ENCODE data around the gene CLDN12. TPM values are rescaled to one million over a fixed set of nuclear protein-coding genes. Genes with fewer than 3 reads are reported as not detected.
A peak's percentile ranks its signal among the peaks of the same experiment; 100 is the strongest.

CLDN12 gene
- total RNA-seq (2014; rRNA removed; shearing (Covaris generic); ENCODE audit: low replicate concordance) = 1.9 and 2.3 TPM in 2 replicates

DNA sequence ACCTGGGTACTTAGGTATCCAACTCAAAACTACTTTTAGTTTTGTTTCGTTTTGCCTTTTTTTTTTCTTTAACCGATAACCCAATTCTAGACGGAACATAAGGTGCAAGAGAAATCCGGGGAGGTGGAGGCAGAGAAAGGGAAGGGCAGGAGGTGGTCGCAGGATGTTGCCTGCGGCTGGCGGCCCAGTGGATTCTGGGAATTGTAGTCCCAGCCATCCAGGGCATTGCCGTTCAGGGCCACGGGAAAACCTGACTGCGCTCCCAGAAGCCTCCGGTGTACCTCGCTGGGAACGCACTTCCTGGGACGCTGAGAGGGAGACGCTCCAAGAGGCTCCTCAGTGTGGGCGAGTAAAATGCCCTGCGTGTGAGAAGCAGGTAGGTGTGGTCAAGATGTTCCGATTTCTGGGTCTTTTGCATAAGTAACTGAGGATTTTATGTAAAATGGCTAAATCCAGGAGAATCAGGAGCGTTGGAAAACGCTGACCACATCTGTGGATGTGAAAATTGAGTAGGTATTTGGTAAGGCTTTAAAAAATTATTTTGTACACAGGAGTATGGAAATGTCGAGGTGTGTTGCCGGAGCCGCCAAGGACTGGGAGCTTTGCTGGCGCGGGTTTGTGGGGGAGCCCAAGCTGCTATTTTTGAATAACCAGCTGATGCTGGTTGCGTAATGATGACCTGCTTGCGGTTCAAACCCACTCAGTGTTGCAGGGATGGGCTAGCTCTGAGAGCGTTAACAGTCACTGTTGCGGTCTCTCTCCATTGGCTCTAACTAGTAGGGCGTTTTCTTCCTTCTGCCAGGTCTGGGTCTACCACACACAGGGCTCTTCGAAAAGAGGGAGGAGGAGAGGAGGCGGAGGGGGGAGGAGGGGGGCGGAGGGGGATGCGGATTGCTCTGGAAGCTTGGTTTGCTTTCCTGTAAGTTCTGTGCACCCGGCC lies at the start of gene CLDN12:
CLDN12 (plus strand) TSS at position 288 of the 940 bp plus-strand sequence. CDS start 9,216 bp downstream, outside the sequence.
- Histone ChIP-seq H3K4me3 (peak within 1 kb of the TSS; percentile 71), H3K36me3 (peaks cover 6% of the 10 kb centered on the region; the same call in 1 of the 2 replicates), H3K27me3 (no peaks in the 10 kb centered on the region), H3K9me3 (no peaks in the 10 kb centered on the region)
- DNase-seq = peak; percentile 87

DNA sequence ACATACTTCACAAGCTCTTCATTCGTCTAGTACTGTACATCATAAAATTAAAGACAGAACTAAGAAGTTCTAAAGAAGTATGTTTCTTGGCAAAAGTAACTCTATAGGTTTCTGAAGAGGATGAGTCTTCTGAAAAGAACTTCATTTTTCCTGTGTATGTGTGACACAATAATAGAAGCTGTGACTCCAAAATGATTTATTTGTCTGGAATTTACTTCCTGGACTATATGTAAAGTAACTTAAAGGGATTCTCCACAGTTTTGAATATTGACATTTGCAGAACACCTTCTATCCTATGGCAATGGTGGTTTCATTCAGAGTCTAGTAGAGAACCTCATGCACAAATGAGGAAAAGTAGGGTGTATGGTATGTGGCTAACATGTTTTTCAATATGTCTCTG lies 19.8 kb upstream of the CLDN12 start:
- no peak for DNase-seq
- Histone ChIP-seq H3K36me3 (peaks cover 56% of the 10 kb centered on the region), H3K4me3 (no peak overlapping the region), H3K9me3 (no peaks in the 10 kb centered on the region), H3K27me3 (no peaks in the 10 kb centered on the region)

DNA sequence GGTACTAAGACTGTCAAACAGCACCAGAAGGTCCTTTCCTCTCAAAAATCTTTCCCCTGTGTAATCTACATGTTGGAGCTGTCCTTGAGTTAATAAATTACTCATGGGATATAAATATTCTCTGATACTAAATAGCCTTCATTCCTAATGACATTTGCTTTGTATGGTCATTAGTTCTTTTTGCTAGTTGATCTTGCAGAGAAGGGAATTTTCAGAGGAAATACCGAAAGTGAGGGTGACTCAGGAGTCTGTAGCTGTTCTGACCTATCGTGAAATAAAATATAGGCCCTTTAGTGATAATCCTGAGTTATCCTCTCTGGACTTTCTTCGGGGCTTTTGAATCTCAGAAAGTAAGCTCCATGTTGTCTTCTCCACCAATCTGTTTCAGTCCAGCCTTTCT lies 19.4 kb upstream of the CLDN12 start:
- DNase-seq = no peak
- Histone ChIP-seq H3K4me3 (no peak overlapping the region), H3K36me3 (peaks cover 56% of the 10 kb centered on the region), H3K9me3 (no peaks in the 10 kb centered on the region), H3K27me3 (no peaks in the 10 kb centered on the region)

DNA sequence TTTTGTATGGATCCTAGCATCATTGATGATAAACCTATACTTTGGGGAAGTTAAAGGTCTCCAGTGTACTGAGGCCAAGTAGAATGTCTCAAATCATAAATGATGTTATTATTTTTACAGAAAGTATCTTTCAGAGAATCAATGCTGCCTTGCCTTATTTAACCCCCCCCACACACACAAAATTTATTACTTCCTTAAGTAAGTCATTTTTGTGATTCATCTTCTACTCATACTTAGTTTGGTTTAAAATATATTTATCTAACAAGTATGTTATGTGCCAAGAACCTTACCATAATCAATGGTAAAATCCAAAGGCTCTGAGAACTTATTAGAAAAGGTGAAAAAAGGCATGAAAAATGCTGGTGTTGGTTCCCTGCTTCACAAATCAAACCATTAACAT lies 18.8 kb upstream of the CLDN12 start:
- no peak for DNase-seq
- no peak overlapping the region for H3K4me3 ChIP-seq
- H3K36me3 ChIP-seq = peaks cover 53% of the 10 kb centered on the region

DNA sequence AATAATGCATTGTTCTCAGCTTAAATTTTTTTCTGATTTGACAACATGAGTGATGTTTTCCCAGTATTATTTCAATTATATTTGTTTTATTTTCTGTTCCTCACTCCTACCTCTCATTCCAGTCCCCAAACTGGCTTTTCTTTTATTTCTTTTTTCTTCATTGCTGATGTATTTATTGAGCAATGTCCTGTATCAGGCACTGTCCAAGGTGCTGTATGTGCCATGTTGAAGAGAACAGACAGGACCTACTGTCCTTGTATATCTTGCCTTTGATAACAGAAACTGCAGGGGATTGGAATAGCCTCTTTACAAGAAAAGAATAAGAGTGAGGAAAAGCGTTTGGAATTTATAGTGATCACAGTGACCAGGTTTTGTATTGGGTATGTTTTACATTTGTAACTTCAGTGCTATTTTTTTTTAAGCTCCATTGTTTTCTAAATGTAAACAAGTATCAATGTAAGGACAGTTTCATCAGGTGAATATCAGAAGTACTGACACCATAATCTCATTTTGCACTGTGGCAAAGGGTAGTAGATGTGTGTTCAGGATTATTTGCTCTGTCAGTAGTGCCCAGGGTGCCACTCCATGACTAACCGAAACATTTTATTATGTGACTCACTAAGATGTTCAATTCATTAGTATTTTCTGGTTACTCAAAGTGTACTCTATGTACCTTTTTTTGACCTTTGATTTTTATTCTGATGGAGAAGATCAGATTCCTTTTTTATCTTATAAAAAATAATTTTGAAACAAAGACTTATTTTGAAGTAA lies 15.6 kb upstream of the CLDN12 start:
- H3K4me3 ChIP-seq = no peak overlapping the region
- peaks cover 25% of the 10 kb centered on the region for H3K36me3 ChIP-seq
- H3K9me3 ChIP-seq = no peaks in the 10 kb centered on the region
- no peaks in the 10 kb centered on the region for H3K27me3 ChIP-seq
- DNase-seq = no peak

More for the DNA sequence above, 18.8 kb upstream of the CLDN12 start:
- no peaks in the 10 kb centered on the region for H3K9me3 ChIP-seq
- H3K27me3 ChIP-seq = no peaks in the 10 kb centered on the region

DNA sequence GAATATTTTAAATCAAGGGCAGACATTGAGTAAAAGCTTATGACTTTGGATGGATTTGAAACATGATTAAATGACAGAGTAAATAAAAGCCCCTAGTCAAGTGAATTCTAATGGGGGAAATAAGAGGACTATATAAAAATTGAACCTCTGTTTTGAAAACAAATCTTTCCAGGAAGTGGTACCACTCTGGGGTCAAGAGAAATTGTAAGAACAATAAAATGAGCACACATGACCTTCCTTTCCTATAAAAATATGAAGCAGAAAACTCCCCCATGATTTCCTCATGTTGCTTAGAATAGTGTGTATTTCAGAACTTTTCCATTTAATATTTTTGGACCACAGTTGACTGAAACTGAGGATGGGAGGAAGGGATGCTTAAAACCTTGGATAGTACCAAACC lies 12.3 kb upstream of the CLDN12 start:
- Histone ChIP-seq H3K36me3 (peaks cover 6% of the 10 kb centered on the region), H3K27me3 (no peaks in the 10 kb centered on the region), H3K9me3 (no peaks in the 10 kb centered on the region), H3K4me3 (no peak overlapping the region)
- no peak for DNase-seq

DNA sequence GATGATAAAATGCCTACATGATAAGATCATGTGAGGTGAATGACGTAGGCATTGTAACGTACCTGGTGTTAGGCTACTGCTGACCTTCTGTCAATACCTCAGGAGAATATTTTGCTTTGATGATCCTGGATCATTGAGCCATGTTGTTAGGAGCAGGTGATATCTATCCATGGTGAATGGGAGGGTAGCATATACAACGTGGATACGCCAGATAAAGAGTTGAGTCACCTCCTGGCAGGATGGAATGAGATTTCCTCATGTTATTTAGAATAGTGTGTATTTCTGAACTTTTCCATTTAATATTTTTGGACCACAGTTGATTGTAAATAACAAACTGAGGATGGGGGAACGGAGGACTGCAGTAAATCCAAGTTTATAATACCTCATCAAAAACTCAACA lies 11.8 kb upstream of the CLDN12 start:
- H3K36me3 ChIP-seq = peaks cover 2% of the 10 kb centered on the region
- H3K27me3 ChIP-seq = no peaks in the 10 kb centered on the region
- DNase-seq = no peak
- H3K9me3 ChIP-seq = no peaks in the 10 kb centered on the region
- H3K4me3 ChIP-seq = no peak overlapping the region

DNA sequence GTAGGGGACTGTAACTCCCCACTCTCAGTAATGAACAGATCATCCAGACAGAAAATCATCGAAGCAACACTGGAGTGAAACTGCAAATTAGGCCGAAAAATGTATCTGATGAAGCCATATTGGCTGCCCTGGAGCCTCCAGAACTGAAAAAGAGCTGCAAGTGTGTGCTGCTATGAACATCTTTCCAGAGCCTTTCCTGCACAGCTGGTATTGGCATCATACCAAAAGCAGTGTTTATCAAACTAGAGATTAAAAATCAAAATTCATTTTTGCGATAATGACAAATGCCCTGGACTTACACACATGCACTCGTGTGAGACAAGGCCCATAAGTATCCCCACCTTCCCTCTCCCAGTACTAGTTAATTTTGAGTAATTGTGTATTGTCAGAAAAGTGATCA lies 6.8 kb upstream of the CLDN12 start:
- Histone ChIP-seq H3K4me3 (no peak overlapping the region), H3K9me3 (no peaks in the 10 kb centered on the region), H3K36me3 (no peaks in the 10 kb centered on the region), H3K27me3 (no peaks in the 10 kb centered on the region)
- DNase-seq = no peak

DNA sequence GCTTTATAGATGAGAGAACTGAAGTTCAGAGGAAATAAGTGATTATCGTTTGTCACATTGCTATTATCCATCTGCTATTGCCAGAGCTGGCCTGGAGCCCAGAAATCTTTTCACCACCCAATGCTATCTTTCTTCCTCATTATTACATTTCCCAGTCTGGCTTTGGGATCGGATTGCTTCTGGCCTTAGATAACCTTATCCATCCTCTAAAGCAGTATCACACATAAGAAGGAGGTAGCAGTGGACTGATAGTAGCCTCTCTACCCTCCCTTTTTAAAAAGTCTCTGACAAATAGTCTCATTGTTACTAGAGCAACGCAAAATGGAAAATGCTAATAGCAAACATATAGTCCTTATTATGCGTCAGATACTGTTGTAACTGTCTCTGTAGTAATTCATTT lies 1.3 kb upstream of the CLDN12 start:
- H3K9me3 ChIP-seq = no peaks in the 10 kb centered on the region
- DNase-seq = peak; percentile 13
- no peaks in the 10 kb centered on the region for H3K27me3 ChIP-seq
- peaks cover 6% of the 10 kb centered on the region; the same call in 1 of the 2 replicates for H3K36me3 ChIP-seq
- H3K4me3 ChIP-seq = no peak overlapping the region

DNA sequence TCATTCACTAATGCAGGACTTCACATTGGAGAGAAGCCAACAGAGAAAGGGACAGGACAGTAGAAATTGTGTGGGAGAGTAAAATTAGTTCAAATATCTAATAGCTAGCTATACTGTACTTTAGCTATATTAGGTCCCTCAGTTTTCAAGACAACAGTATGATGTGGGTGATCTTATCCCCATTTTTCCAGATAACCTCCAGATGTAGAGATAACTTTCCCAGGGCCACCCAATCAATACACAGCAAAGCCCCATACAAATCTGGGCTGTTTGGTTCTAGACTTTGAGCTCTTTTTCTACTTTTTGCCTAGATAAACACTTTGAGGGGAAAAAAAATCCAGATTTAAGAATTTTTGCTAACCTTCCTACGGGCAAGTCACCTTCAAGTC lies 482 bp upstream of the CLDN12 start:
- H3K4me3 ChIP-seq = peak overlapping the region; percentile 71
- H3K27me3 ChIP-seq = no peaks in the 10 kb centered on the region
- no peaks in the 10 kb centered on the region for H3K9me3 ChIP-seq
- H3K36me3 ChIP-seq = peaks cover 6% of the 10 kb centered on the region; the same call in 1 of the 2 replicates
- DNase-seq = no peak

DNA sequence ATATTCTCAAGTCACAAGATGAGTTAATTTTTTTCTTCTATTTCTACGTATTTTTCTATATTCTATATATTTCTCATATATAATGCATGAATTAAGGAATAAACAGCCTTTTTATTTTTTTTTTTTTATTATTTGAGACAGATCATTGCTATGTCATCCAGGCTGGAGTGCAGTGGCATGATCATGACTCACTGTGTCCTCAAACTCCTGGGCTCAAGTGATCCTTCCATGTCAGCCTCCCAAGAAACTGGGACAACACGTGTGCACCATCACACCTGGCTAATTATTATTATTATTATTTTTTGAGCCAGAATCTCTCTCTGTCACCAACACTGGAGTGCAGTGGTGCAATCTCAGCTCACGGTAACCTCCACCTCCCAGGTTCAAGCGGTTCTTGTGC lies 1.5 kb downstream of the CLDN12 start:
- DNase-seq = no peak
- no peaks in the 10 kb centered on the region for H3K27me3 ChIP-seq

DNA sequence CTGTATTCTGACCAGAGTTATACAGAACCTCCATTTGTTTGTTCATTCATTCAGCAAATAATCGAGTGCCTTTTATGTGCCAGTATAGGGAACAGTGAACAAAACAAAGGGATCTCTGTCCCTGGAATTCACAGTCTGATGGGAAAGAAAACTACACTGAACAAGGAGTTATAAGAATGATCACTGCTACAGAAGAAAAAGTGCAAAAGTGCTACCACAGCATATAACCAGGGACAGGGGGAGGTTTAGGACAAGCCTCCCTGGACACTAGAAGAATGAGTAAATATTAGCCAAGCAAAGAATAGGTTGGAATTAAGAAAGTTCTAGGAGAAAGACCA lies 4.2 kb downstream of the CLDN12 start:
- DNase-seq = no peak
- H3K27me3 ChIP-seq = no peaks in the 10 kb centered on the region
- H3K36me3 ChIP-seq = peaks cover 12% of the 10 kb centered on the region
- no peak overlapping the region for H3K4me3 ChIP-seq
- H3K9me3 ChIP-seq = no peaks in the 10 kb centered on the region

More for the DNA sequence above, 1.5 kb downstream of the CLDN12 start:
- H3K9me3 ChIP-seq = no peaks in the 10 kb centered on the region
- peaks cover 10% of the 10 kb centered on the region for H3K36me3 ChIP-seq
- no peak overlapping the region for H3K4me3 ChIP-seq

DNA sequence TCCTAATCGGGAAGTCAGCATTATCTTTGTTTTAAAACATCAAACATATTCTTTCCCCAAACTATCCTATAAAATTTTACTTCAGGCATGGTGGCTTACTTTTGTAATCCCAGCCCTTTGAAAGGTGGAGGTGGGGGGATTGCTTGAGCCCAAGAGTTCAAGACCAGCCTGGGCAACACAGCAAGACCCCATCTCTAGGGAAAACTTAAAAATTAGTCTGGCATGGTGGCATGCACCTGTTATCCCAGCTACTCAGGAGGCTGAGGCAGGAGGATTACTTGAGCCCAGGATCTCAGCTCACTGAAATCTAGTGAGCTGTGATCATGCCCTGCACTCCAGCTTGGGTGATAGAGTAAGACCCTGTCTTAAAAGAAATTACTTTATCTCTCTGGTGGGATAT lies 4.9 kb downstream of the CLDN12 start:
- Histone ChIP-seq H3K27me3 (no peaks in the 10 kb centered on the region), H3K36me3 (peaks cover 15% of the 10 kb centered on the region), H3K4me3 (no peak overlapping the region), H3K9me3 (no peaks in the 10 kb centered on the region)
- no peak for DNase-seq

DNA sequence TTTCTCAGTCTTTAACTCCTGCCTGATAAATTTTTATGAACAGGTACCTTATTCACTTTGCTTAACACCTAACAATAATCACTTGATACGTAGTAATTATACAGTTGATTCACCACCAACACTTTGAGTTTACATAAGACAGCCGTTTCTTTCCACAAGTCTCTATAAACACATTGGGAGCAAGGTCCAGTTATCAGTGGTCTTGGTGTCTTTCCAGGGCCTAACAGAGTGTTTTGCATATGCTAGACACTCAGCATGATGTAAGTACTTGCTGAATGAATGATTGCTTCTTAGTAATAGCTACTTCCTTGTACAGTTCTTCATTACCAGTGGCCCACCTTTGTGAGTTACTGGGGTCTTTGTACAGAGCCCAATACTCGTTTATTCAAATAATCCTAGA lies 6.4 kb downstream of the CLDN12 start:
- Histone ChIP-seq H3K36me3 (peaks cover 15% of the 10 kb centered on the region), H3K4me3 (no peak overlapping the region), H3K27me3 (no peaks in the 10 kb centered on the region), H3K9me3 (no peaks in the 10 kb centered on the region)
- no peak for DNase-seq

DNA sequence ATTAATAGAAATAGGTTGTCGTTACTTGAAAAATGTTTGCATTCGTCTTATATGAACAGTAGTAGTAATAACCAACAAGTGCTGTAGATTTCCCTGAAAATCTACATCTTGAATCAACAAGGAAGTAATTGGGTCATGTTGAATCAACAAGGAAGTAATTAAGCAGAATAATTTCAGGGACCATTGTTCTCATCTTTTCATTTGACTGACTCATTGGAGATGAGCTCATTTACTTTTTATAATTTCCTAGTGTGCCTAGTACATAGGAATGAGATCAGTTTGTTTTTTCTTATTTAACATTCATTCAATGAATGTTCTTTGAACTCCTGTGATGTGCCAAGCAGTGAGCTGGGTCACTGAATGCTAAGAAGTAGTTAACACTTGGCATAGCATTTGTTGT lies 8.2 kb downstream of the CLDN12 start:
- no peaks in the 10 kb centered on the region for H3K27me3 ChIP-seq
- H3K36me3 ChIP-seq = peaks cover 10% of the 10 kb centered on the region
- no peak for DNase-seq
- H3K4me3 ChIP-seq = no peak overlapping the region
- H3K9me3 ChIP-seq = no peaks in the 10 kb centered on the region

DNA sequence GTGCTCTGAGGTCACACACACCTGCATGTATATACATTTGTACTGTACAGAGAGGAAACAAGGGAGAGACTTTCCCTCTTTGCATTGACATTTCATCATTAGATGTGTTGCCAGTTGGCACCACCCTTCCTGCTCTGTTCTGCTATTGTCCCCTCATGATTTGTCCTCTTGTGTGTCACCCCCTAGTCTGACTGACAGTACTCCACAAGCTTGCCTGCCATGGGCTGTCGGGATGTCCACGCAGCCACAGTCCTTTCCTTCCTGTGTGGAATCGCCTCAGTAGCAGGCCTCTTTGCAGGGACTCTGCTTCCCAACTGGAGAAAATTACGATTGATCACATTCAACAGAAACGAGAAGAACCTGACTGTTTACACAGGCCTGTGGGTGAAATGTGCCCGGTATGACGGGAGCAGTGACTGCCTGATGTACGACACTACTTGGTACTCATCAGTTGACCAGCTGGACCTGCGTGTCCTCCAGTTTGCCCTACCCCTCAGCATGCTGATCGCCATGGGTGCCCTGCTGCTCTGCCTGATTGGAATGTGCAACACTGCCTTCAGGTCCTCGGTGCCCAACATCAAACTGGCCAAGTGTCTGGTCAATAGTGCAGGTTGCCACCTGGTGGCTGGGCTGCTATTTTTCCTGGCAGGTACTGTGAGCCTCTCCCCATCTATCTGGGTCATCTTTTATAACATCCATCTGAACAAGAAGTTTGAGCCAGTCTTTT lies 9.4 kb downstream of the CLDN12 start:
- H3K27me3 ChIP-seq = no peaks in the 10 kb centered on the region
- peaks cover 9% of the 10 kb centered on the region for H3K36me3 ChIP-seq
- no peak for DNase-seq
- H3K4me3 ChIP-seq = no peak overlapping the region
- no peaks in the 10 kb centered on the region for H3K9me3 ChIP-seq

DNA sequence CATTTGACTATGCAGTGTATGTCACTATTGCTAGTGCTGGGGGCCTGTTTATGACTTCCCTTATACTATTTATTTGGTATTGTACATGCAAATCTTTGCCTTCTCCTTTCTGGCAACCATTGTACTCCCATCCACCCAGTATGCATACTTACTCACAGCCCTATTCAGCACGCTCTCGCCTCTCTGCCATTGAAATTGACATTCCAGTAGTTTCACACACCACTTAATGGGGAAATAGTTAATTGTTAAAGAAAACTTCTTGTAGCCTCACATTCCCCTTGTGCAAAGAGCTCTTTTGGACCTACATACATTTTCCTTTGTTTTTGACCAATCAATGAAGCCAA lies 9.9 kb downstream of the CLDN12 start:
- DNase-seq = no peak
- Histone ChIP-seq H3K27me3 (no peaks in the 10 kb centered on the region), H3K36me3 (peaks cover 9% of the 10 kb centered on the region)

More for the DNA sequence above, 9.9 kb downstream of the CLDN12 start:
- Histone ChIP-seq H3K9me3 (no peaks in the 10 kb centered on the region), H3K4me3 (no peak overlapping the region)
